ENCODE measurements around the gene ZNF248.
"Not testable (repeated sequence)": the region's sequence is repeated elsewhere in the genome, so short reads cannot be mapped to it uniquely, and the experiment has no call there.

Gene ZNF248

DNA sequence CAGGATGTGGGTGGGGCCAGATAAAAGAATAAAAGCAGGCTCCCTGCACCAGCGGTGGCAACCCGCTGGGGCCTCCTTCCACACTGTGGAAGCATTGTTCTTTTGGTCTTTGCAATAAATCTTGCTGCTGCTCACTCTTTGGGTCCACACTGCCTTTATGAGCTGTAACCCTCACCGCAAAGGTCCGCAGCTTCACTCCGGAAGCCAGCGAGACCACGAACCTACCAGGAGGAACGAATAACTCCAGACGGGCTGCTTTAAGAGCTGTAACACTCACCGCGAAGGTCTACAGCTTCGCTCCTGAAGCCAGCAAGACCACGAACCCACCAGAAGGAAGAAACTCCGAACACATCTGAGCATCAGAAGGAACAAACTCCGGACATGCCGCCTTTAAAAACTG lies 119.2 kb downstream of the ZNF248 start:
- DNase-seq, result not testable (repeated sequence)

DNA sequence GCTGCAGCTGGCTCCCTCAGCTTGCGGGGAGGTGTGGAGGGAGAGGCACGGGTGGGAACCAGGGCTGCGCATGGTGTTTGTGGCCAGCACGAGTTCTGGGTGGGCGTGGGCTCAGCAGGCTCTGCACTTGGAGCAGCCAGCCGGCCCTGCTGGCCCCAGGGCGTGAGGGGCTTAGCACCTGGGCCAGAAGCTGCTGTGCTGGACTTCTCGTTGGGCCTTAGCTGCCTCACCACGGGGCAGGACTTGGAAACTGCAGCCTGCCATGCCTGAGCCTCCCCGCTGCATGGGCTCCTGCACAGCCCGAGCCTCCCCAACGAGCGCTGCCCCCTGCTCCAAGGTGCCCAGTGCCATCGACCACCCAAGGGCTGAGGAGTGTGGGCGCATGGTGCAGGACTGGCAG lies 120.1 kb downstream of the ZNF248 start:
- no peak for DNase-seq

DNA sequence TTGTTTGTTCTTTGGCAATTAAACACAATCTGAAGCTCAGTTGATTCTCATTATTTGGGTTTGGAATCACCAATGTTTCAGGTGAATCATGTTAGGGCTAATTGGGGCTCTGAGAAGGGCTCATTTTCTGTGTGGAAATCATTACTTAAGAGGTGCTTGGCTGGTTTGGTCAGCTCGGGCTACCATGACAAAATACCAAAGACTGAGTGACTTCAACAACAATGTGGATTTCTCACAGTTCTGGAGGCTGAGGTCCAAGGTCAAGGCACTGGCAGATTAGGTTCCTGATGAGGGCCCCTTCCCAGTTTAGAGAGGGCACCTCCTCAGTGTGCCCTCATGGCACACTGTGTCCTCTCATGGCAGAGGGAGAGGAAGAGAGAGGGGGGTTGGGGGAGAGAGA lies 121.3 kb downstream of the ZNF248 start:
- no peak for DNase-seq

- no peak for DNase-seq
Observed at GRCh38 chr10:37734971-37735370, 122.4 kb downstream of the ZNF248 start.

Measured in activated CD8-positive, alpha-beta memory T cell treated with anti-CD3 and anti-CD28 coated beads, Interleukin-2, amount 50 U/mL, for 48 hours (primary cell).